Stimulated activated CD8-positive, alpha-beta memory T cell treated with anti-CD3 and anti-CD28 coated beads, Interleukin-15, amount 100 ng/mL, for 4 hours (primary cell): ENCODE data around the gene AGBL4.

Experiments
- DNase-seq, 2 donors: peaks; one replicate each; pipeline ENCODE4 v3.0.0-alpha.2; 2020; ENCODE audit warnings: low read depth in 2 of 2

AGBL4 gene

DNA sequence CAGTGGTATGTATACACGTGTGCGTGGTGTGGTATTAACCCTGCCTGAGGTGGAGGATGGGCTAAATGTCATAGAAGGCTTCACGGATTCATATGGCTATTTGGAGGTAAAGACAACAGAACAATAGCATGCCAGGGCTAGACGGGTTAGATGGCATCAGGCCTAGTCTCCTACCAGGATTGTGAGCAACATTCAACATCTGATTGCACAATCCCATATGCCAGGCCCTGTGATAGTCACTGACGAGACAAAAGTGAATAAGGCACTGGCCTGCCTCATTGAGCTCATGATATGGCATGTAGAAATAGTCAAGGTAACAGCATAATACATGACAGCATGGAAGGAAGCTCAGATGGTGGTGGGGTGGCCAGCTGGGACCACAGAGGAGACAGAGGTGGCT, 1079.9 kb downstream of the AGBL4 start:
- DNase-seq: no peak

- DNase-seq: no peak
Observed at GRCh38 chr1:48943393-48943792, 1080.4 kb downstream of the AGBL4 start.

DNA sequence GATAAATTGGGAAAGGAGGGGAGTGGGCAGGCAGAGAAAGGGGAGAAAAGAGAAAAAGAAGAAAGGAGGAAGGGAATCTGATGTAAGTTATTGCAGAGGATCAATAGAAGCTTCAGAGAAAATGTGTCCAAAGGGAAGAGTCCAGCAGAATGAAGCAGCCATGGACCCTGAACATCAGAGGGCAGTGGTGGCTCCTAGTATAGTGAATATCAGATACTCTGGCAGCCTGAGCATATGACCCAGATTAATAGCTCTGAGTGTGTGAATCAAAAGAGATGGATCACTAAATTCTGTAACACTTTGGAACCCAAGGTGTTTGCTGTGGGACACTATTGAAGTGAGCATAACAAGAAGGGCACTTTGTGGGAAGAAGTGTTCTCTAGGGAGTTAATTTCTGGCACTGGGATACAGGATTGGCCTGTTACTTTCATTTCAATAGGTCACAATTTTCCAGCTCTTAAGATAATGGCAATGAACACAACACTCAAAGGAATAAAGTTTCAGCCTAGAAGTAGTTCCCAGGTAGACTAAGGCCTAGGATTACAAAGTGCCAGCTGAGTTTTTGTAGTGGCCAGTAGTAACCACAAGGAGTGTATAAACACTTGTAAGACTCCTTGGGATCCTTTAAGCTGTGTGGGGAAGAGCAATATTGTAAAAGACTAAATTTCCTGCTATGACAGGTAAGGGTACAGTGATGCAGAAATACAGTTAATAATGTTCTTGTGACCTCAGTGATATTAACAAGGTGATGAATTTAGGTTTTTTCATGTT, 1082.6 kb downstream of the AGBL4 start:
- DNase-seq: no peak

GRCh38 chr1:48940354-48940753, 1083.4 kb downstream of the AGBL4 start:
- DNase-seq: no peak

DNA sequence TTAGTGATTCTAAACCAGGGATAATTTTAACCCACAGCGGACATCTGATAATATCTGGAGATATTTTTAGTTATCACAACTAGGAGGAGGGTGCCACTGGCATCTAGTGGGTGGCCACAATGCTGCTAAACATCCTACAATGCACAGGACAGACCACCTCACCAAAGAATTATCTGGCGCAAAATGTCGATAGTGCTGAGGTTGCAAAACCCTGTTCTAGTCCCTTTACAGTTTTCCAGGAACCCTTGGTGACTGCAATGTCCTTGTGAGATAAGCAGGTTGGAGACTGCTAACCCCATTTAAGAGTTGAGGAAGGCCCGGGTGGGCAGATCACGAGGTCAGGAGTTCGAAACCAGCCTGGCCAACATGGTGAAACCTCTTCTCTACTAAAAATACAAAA, 1083.9 kb downstream of the AGBL4 start:
- DNase-seq: no peak

DNA sequence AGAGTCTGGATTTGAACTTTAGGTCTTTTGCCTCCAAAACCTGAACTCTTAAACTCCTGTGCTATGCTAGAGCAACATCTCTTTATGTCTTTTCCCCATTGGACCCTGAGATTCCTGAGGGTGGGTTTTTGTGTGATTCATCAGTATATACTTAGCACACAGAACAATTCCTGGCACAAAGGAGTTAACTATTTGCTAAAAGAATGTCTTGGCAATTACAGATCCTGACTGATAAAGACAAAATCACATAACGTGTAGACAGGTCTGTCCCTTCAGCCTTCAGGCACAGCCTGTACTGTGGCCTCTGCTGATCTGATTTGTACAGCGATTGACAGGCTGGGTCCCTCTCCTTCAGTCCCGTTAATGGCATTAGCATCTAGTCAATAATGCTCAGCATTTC, 1084.7 kb downstream of the AGBL4 start:
- DNase-seq: no peak

DNA sequence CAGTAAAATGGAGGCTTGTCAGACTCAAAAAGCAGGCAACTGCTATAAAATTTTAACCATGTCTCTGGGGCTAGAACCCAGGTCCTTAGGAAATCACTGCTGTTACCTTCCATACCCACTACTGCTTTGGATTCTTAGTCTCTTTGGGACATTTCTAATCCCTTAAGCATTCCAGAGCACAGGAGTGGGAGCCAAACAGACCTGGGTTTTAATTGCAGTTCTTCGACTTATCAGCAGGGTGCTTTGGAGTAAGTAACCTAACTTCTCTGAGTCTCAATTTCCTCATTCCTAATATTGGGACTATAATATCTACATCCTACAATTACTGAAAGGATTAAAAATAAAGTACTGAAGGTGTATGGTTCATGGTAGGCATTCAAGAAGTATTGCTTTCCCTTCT, 1086.0 kb downstream of the AGBL4 start:
- DNase-seq: no peak

DNA sequence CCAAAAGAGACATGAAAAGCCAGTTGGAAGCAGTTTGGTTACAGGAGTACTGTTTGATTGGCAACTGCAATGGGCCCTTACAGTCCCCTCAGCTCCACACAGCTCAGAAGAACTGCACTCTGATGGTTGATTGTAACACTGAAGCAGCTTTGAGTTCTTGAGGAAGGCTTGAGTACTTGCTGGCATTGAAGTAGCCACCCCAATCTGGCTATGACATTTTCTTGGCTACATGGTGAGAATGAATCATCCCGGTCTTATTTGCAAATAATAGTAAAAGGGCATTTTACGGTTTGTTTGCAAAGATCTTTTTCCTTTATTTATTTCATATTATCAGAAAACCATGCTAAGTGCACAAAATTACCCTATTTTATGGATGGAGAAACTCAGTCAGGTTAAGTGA, 1087.3 kb downstream of the AGBL4 start:
- DNase-seq: no peak

DNA sequence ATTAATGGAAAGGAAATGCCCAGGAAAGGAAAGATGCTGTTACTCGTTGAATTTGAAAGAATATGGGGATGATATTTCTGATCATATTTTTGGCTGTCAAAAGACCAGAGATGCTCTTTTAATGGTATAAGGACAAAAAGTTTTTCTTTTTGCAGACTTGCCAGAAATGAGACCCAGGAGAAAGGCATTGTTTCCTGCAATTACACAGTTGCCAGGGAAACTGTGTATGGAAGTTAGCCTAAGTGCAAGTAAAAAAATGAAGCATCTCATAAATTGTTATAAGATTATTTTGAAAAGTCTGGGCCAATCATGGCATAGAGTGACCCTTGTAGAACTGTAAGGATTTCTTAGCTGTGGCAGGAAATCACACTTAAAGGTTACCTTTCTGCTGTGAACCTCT, 1091.4 kb downstream of the AGBL4 start:
- DNase-seq: no peak

DNA sequence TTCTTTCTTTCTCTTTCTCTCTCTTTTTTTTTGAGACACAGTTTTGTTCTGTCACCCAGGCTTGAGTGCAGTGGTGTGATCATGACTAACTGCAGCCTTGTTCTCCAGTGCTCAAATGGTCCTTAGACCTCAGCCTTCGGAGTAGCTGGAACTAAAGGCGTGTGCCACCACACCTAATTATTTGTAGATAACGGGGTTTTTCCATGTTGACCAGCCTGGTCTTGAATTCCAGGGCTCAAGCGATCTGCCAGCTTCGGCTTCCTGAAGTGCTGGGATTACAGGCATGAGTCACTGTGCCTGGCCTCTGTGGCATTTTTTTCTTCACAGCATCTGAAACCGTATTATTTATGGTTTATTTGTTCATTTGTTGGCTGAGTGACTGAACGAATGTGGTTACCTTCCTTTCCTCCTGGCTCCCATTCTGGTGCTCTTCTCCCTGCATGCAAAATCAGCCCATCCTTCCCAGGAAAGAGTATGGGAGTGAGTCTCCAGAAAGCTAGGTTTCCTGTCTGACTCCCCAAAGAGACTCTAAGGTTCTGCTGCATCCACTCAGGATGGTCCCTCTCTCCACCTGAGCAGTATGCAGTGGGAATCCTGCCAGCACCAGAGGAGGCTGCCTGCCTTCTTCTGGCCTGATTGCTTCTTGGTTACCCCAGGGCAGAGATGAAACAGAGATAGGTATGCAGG, 1092.1 kb downstream of the AGBL4 start:
- DNase-seq: no peak

GRCh38 chr1:48930011-48930410, 1093.7 kb downstream of the AGBL4 start:
- DNase-seq: no peak

DNA sequence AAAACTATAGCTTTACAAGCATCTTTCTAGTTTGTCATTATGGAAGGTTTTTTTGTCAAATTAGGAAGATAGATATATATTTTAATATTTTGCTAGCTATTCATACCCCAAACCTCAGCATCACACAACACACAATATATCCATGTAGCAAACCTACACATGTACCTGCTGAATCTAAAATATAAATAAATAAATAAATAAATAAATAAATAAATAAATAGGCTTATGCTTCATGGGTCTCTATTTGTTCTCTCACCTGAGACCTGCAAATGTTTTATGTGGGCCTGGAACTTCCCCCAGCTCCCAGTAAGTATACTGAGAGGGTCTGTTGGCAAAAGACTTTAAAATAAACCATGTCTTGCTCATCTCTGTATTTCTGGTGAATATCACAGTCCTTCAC, 1099.7 kb downstream of the AGBL4 start:
- DNase-seq: no peak

DNA sequence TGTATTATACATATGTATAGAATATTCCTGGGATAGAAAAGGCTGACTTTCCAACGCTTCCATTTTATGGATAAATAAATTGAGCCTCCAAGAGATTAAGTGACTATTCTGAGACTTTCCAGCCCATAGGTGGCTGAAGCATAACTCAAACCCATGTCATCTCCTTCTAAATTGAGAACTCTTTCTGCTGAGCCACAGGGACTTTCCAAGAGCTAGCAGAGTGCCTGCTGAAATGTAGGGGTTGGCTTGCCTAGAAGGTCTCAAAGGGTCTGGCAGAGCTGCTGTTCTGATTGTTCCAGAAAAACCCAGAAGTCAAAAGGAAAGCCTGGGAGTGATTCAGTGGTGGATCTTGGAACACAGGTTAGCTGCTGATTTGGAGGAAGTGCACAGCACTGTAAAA, 1100.6 kb downstream of the AGBL4 start:
- DNase-seq: no peak

DNA sequence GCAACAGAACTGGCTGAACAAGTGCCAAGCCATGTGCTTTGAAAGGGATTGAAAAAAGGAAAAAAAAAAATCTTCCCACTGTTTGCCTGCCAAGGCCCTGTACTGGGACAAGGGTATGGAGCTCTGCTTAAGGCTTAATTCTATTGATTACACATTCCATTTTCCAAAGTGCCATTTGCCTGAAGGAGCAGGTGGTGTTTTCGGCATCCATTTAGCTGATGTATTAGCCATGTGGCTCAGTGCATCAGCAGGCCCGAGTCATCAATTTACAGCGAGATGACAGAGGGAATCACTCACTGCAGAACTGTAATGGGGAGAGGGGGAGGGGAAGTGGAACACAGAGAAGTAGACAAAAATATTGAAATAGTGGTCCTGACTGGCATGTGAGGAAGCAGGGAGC, 1102.9 kb downstream of the AGBL4 start:
- DNase-seq: no peak

DNA sequence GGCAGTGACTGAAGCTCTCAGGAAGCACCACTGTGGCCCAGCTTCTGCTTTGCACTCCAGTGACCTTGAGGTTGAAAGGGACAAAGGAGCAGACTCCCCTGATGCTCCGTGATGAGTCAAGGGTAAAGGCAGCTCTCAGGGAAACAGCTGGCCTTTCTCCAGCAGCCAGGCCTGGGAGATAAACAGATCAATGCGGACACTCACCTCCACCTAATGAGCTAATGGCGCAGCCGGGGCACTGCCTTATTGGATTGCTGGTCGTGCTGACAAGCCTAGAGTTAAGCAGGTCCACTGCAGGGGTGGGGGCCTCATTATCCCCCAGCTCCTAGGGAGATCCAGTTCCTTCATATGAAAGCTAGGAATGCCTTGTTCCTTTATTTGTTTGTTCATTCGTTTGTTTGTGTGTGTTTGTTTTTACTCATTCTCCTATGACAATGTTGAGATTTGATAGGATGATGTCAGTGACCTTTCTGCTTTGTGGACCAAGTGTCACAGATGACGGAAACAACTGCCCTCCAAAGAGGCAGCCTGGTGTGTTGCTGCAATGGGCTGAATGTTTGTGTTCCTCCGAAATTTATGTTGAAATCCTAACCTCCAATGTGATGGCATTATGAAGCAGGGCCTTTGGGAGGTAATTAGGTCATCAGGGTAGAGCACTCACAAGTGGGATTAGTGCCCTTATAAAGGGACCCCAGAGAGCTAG, 1105.7 kb downstream of the AGBL4 start:
- no peak for DNase-seq

- DNase-seq: no peak
Observed at GRCh38 chr1:48917070-48917454, 1106.7 kb downstream of the AGBL4 start.

GRCh38 chr1:48916130-48917069, 1107.4 kb downstream of the AGBL4 start:
- DNase-seq: no peak

DNA sequence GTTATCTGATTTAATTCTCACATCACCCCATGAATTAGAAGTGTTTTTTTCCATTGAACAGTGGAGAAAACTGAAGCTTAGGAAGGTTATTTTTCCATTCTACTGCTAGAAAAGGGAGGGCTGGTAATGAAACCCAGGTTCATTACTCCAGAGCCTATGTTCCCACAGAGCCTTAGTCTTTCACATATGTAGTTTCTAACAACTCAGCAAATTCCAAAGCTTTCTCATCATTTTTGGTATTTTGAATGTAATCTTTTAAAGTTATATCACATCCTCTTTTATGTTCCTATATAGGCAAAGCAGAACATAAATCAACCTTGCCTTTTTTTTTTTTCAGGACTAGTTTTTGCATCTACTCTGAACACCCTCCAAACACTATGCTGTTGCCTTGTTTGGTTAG, 1115.1 kb downstream of the AGBL4 start:
- no peak for DNase-seq

GRCh38 chr1:48906729-48907128, 1117.0 kb downstream of the AGBL4 start:
- DNase-seq: no peak

DNA sequence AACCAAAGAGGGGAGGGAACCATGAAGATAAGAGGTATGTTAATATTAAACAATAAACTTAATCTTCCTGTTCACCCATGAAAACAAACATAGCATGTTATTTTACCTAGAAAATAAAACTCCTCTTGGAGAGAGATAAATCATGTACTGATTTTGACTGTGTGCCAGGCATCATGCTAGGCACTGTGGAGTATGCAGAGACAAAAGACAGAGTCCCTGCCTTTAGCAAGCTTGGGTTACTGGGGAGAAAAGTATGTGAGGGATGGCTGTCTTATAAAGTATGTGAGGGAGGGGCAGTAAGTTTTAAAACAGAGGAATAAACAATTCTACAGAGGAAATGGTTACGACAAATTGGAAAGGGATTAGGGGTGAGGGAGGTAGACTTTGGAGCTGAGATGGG, 1117.6 kb downstream of the AGBL4 start:
- DNase-seq: no peak

GRCh38 chr1:48903291-48903690, 1120.5 kb downstream of the AGBL4 start:
- DNase-seq: no peak

DNA sequence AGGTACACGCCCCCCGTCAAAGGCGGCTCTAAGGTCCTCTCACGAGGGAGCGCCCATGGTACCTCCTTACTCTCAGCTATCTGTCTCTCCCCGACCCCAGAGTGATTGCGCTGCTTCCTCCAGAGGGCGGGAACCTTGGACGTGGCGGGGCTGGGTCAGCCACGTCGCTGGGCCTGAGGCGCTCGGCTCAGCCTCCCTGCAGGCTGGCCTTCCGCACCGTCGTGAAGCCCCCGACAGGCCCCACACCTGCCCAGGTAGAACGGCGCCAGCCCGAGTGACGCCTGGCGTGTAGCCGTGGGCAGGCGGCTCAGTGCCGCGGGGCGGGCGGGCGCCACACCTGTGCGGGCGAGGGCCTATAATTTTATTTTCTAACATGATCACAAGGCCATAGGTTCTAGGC, 1124.9 kb downstream of the AGBL4 start:
- no peak for DNase-seq
